GM19023 (cell line): ENCODE measurements around the gene RAB26.
A peak's percentile ranks its signal among the peaks of the same experiment; 100 is the strongest.

Source experiments
- ATAC-seq: cut with Tn5 transposase; IDR thresholded peaks from one replicate; pipeline ENCODE4 v1.9.1; 2021; ENCODE audit warnings: mild to moderate bottlenecking, moderate library complexity; ENCODE audit not compliant: unreplicated experiment

RAB26 gene

GRCh38 chr16:2142942-2143877 lies 5.2 kb upstream of the RAB26 start:
- ATAC-seq: no peak

- no peak for ATAC-seq
These were observed 4.4 kb upstream of the RAB26 start for GRCh38 chr16:2143878-2144485.

GRCh38 chr16:2145843-2146242 lies 2.6 kb upstream of the RAB26 start:
- no peak for ATAC-seq

- ATAC-seq: no peak
These were observed 1.0 kb upstream of the RAB26 start for GRCh38 chr16:2147378-2147777.

- no peak for ATAC-seq
These were observed 547 bp downstream of the RAB26 start for GRCh38 chr16:2148714-2149629.

GRCh38 chr16:2149630-2150417 lies 1.4 kb downstream of the RAB26 start:
- ATAC-seq: no peak

GRCh38 chr16:2150418-2151187 lies 2.2 kb downstream of the RAB26 start:
- ATAC-seq: no peak

GRCh38 chr16:2151188-2152091 lies 3.0 kb downstream of the RAB26 start:
- ATAC-seq: no peak

- no peak for ATAC-seq
These were observed 4.5 kb downstream of the RAB26 start for GRCh38 chr16:2152695-2153506.

GRCh38 chr16:2154533-2155090 lies 6.2 kb downstream of the RAB26 start:
- no peak for ATAC-seq

- ATAC-seq: peak; percentile 87
These were observed 6.9 kb downstream of the RAB26 start, which contains the start of gene TRAF7 for GRCh38 chr16:2155091-2155950. TSS of gene TRAF7 (plus strand) at chr16:2155782. CDS start at chr16:2163921, 8,139 bp downstream.

GRCh38 chr16:2155977-2156848 lies 7.8 kb downstream of the RAB26 start:
- no peak for ATAC-seq

- ATAC-seq: no peak
These were observed 8.4 kb downstream of the RAB26 start for GRCh38 chr16:2156849-2157224.

- ATAC-seq: no peak
These were observed 9.2 kb downstream of the RAB26 start for GRCh38 chr16:2157480-2158261.

GRCh38 chr16:2158262-2158638 lies 9.8 kb downstream of the RAB26 start:
- no peak for ATAC-seq
